Right atrium auricular region (tissue), 2 donors: ENCODE results near the gene PLA2G5. TPM values are rescaled to one million over a fixed set of nuclear protein-coding genes. Genes with fewer than 3 reads are reported as not detected.

Source experiments
- DNase-seq: peaks from one replicate; pipeline ENCODE4 v3.0.0-alpha.2; 2019; ENCODE audit warnings: low spot score
- H3K27ac ChIP-seq, 2 donors: fragments of 200-600 bp; sonication (generic); 1 replicate in 1 of 2; 2 replicates in 1 of 2; pipeline ENCODE4 v1.5.1; 2016 to 2019
- H3K27me3 ChIP-seq, 2 donors: fragments of 200-600 bp; sonication (generic); one replicate each; pipeline versions ENCODE4 v1.5.1 to v1.6.0; 2017 to 2019
- H3K36me3 ChIP-seq: fragments of 200-600 bp; sonication (generic); one replicate; pipeline ENCODE4 v1.5.1; 2016
- H3K4me1 ChIP-seq, 2 donors: fragments of 200-600 bp; sonication (generic); one replicate each; pipeline versions ENCODE4 v1.5.1 to v1.6.0; 2017 to 2019
- H3K4me3 ChIP-seq, 2 donors: fragments of 200-600 bp; sonication (generic); 1 replicate in 1 of 2; 2 replicates in 1 of 2; pipeline ENCODE4 v1.5.1; 2017 to 2019; ENCODE audit warnings: mild to moderate bottlenecking in 1 of 2, moderate library complexity in 1 of 2
- H3K9me3 ChIP-seq, 2 donors: fragments of 200-600 bp; sonication (generic); one replicate each; pipeline ENCODE4 v1.5.1; 2019
- total RNA-seq, 2 donors: library from RNA; depleted of rRNA; stranded (reverse); fragments of >200 nt; gene quantifications; one replicate each; pipeline ENCODE4 v1.1.0, GENCODE V29; 2016
- TF ChIP-seq, protein P1 (sequence below), 2 donors: fragments of 200-600 bp; sonication (generic); IDR thresholded peaks; one replicate each; pipeline ENCODE4 v1.5.1; 2019; ENCODE audit warnings: antibody characterized with exemption in 2 of 2

PLA2G5 gene
- total RNA-seq, 2 donors from 2014 or later: 115 to 149 TPM

DNA sequence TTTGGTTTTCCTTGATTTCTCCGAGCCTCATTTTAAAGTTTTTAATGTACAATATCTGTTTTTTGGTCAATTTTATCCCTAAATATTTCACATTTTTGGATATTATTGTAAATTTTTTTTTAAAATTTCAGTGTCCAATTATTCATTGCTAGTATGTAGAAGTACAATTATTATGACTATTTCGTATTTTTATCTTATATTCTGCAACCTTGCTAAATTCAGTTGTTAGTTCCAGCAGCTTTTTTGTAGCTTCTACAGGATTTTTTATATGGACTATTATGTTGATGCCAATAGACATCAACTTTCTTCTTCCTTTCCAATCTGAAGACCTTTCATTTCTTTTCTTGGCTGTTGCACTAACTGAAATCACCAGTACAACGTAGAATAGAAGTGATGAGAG, 65.0 kb downstream of the PLA2G5 start:
- H3K27me3 ChIP-seq: no peaks in the 10 kb centered on the region
- DNase-seq: no peak
- H3K4me3 ChIP-seq: no peak overlapping the region
- H3K9me3 ChIP-seq: peaks cover 0 to 3% of the 10 kb centered on the region in 2 donors
- no peaks in the 10 kb centered on the region for H3K36me3 ChIP-seq
- TF ChIP-seq, protein P1, sequence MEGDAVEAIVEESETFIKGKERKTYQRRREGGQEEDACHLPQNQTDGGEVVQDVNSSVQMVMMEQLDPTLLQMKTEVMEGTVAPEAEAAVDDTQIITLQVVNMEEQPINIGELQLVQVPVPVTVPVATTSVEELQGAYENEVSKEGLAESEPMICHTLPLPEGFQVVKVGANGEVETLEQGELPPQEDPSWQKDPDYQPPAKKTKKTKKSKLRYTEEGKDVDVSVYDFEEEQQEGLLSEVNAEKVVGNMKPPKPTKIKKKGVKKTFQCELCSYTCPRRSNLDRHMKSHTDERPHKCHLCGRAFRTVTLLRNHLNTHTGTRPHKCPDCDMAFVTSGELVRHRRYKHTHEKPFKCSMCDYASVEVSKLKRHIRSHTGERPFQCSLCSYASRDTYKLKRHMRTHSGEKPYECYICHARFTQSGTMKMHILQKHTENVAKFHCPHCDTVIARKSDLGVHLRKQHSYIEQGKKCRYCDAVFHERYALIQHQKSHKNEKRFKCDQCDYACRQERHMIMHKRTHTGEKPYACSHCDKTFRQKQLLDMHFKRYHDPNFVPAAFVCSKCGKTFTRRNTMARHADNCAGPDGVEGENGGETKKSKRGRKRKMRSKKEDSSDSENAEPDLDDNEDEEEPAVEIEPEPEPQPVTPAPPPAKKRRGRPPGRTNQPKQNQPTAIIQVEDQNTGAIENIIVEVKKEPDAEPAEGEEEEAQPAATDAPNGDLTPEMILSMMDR (IDR thresholded peaks at IDR 0.05): no peak
- H3K27ac ChIP-seq: no peak overlapping the region
- H3K4me1 ChIP-seq: no peaks in the 10 kb centered on the region

DNA sequence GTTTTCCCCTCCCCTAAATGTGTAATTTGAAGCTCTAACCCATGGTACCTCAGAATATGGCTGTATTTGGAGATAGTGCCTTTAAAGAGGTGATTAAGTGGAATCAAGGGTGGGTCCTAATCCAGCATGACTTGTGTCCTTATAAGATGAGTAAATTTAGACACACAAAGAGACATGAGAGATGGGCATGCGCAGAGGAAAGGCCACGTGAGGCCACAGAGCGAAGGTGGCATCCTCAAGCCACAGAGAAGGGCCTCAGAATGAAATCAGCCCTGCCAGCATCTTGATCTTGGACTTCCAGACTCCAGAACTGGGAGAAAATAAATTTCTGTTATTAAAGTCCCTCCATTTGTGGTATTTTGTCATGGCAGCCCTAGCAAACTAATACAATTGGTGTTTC, 66.3 kb downstream of the PLA2G5 start:
- TF ChIP-seq, protein P1 (IDR thresholded peaks at IDR 0.05): no peak

DNA sequence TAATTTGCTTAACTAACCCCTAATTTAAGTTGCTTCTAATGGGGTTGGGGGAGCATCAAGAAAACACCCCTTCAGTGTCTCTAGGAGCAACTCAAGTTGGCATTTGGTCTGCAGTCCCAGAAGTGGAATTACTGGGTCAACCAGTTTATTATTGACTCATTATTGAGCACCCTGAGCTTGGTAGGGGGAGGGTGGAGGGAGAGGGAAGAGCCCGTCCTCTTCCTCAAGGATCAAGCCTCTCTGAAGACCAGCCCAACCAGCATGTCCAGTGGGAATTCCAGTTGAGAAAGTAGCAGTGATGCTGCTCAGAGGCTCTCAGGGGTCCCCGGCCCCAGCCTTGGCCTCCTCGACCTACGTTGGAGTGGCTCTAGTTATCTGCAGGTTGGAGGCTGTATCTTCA, 67.1 kb downstream of the PLA2G5 start:
- H3K27me3 ChIP-seq: no peaks in the 10 kb centered on the region
- H3K4me3 ChIP-seq: no peak overlapping the region
- H3K36me3 ChIP-seq: no peaks in the 10 kb centered on the region
- no peak overlapping the region for H3K27ac ChIP-seq
- TF ChIP-seq, protein P1 (IDR thresholded peaks at IDR 0.05): no peak
- no peak for DNase-seq
- no peaks in the 10 kb centered on the region for H3K9me3 ChIP-seq
- H3K4me1 ChIP-seq: no peaks in the 10 kb centered on the region

More for the DNA sequence above, 66.3 kb downstream of the PLA2G5 start:
- no peaks in the 10 kb centered on the region for H3K4me1 ChIP-seq
- DNase-seq: no peak
- no peak overlapping the region for H3K27ac ChIP-seq
- H3K36me3 ChIP-seq: no peaks in the 10 kb centered on the region
- no peaks in the 10 kb centered on the region for H3K9me3 ChIP-seq
- H3K27me3 ChIP-seq: no peaks in the 10 kb centered on the region
- H3K4me3 ChIP-seq: no peak overlapping the region

DNA sequence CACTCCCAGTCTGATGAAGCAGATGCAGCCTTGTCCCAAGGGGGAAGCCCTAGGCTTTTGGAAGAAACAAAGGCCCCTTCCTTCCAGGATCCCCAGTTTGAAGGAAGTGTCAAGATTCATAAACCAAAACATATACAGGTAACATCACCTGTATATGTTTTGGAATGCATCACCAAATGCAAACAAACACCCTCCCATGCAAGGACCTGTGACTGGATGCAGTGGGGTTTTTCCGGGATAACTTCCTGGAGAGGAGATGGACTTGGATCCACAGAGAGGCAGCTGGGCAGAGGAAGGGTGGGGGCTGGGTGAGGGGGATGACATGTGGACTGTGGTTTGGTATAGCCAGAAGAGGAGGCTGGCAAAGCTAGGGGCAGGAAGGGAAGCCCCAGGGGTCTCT, 67.6 kb downstream of the PLA2G5 start:
- H3K27ac ChIP-seq: no peak overlapping the region
- no peak for DNase-seq
- TF ChIP-seq, protein P1 (IDR thresholded peaks at IDR 0.05): no peak
- no peaks in the 10 kb centered on the region for H3K36me3 ChIP-seq
- H3K4me3 ChIP-seq: no peak overlapping the region
- H3K4me1 ChIP-seq: no peaks in the 10 kb centered on the region
- no peaks in the 10 kb centered on the region for H3K27me3 ChIP-seq
- no peaks in the 10 kb centered on the region for H3K9me3 ChIP-seq

DNA sequence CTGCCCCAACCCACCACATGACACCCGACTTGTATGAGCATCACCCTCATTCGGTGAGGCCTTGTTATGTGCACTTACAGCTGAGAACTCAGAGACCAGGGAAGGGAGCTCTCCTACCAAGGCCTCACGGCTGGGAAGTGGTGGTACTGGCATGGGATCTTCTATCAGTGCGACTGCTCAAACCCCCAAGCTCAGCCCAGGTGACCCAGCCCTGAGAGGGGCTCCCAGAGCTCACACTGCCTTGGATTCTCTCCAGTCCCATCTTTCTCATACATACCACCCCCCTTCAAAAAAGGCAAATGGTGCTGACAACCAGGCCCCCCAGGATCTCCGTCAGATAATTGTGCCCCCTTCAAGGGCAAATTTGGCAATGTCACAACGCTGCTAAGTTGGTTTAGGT, 68.4 kb downstream of the PLA2G5 start:
- H3K4me1 ChIP-seq: no peaks in the 10 kb centered on the region
- no peak overlapping the region for H3K4me3 ChIP-seq
- no peak overlapping the region for H3K27ac ChIP-seq
- H3K36me3 ChIP-seq: no peaks in the 10 kb centered on the region
- DNase-seq: no peak
- H3K9me3 ChIP-seq: no peaks in the 10 kb centered on the region
- no peaks in the 10 kb centered on the region for H3K27me3 ChIP-seq
- TF ChIP-seq, protein P1 (IDR thresholded peaks at IDR 0.05): no peak

DNA sequence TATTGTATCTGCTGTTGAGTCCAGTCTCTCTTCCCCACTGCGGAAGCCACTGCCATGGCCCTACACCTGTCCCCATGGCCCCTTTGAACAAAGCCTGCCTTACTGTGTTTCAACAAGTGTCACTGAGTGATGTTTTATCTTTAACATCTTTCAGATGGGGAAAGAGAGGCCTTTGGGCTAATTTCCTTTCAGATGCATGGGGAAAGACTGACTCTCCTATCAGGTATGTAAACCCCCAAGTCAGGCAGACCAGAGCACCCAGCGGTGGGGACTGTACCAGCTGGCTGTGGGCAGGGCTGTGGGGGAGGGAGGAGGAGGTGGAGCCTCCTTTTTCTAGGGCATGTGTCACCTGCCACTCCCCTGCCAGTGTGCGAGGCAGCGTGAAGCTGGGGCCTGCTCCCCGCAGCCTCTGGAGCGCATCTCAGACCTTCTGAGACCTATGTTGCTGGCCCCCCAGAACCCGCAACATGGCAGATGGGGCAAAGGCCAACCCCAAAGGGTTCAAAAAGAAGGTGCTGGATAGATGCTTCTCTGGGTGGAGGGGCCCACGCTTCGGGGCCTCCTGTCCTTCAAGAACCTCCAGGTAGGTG, 69.1 kb downstream of the PLA2G5 start, which contains the start of gene PLA2G2F:
Gene PLA2G2F, plus strand, starts transcription at position 363 of the 590 bp plus-strand sequence. Its CDS starts 105 bp downstream, at position 468.
- Histone ChIP-seq H3K36me3 (no peaks in the 10 kb centered on the region), H3K27ac (no peak within 1 kb of the TSS), H3K9me3 (no peaks in the 10 kb centered on the region), H3K4me1 (no peaks in the 10 kb centered on the region), H3K4me3 (no peak within 1 kb of the TSS), H3K27me3 (no peaks in the 10 kb centered on the region)
- TF ChIP-seq, protein P1 (IDR thresholded peaks at IDR 0.05): no peak
- DNase-seq: no peak
